WERI-Rb-1 (cell line): ENCODE results near the gene ZNF541.

Experiments used
- DNase-seq: peaks from one replicate; pipeline ENCODE4 v3.0.0-alpha.2; 2020
- H3K27ac ChIP-seq: fragments of 250-450 bp; sonication (Bioruptor Pico); 2 replicates; pipeline ENCODE4 v1.5.1; 2020; ENCODE audit warnings: mild to moderate bottlenecking, moderate library complexity
- H3K27me3 ChIP-seq: fragments of 250-450 bp; sonication (Bioruptor Pico); 2 replicates; pipeline ENCODE4 v1.5.1; 2021; ENCODE audit warnings: mild to moderate bottlenecking, low read depth, moderate library complexity; ENCODE audit not compliant: insufficient read depth, severe bottlenecking
- H3K36me3 ChIP-seq: fragments of 250-450 bp; sonication (Bioruptor Pico); 2 replicates; pipeline ENCODE4 v1.5.1; 2020; ENCODE audit warnings: mild to moderate bottlenecking, moderate library complexity
- H3K4me3 ChIP-seq: 2 replicates; pipeline ENCODE4 v1.5.1; 2011; ENCODE audit warnings: low read depth, mild to moderate bottlenecking, control low read depth, low read length
- H3K9me3 ChIP-seq: fragments of 250-450 bp; sonication (Bioruptor Pico); 2 replicates; pipeline ENCODE4 v1.5.1; 2021; ENCODE audit warnings: mild to moderate bottlenecking, moderate library complexity; ENCODE audit not compliant: severe bottlenecking
- TF ChIP-seq, protein P1 (sequence below): IDR thresholded peaks from 2 replicates; pipeline ENCODE4 v1.5.1; 2011; ENCODE audit warnings: low read depth, mild to moderate bottlenecking, control low read depth, inconsistent platforms, low read length

Gene ZNF541

GRCh38 chr19:47614559-47614958, 41.6 kb upstream of the ZNF541 start:
- TF ChIP-seq, protein P1, sequence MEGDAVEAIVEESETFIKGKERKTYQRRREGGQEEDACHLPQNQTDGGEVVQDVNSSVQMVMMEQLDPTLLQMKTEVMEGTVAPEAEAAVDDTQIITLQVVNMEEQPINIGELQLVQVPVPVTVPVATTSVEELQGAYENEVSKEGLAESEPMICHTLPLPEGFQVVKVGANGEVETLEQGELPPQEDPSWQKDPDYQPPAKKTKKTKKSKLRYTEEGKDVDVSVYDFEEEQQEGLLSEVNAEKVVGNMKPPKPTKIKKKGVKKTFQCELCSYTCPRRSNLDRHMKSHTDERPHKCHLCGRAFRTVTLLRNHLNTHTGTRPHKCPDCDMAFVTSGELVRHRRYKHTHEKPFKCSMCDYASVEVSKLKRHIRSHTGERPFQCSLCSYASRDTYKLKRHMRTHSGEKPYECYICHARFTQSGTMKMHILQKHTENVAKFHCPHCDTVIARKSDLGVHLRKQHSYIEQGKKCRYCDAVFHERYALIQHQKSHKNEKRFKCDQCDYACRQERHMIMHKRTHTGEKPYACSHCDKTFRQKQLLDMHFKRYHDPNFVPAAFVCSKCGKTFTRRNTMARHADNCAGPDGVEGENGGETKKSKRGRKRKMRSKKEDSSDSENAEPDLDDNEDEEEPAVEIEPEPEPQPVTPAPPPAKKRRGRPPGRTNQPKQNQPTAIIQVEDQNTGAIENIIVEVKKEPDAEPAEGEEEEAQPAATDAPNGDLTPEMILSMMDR: no peak

GRCh38 chr19:47614021-47614295, 41.0 kb upstream of the ZNF541 start:
- H3K27me3 ChIP-seq: no peaks in the 10 kb centered on the region
- H3K9me3 ChIP-seq: no peaks in the 10 kb centered on the region
- H3K27ac ChIP-seq: no peak overlapping the region
- TF ChIP-seq, protein P1: no peak
- no peak for DNase-seq
- no peak overlapping the region for H3K4me3 ChIP-seq
- peaks cover 14% of the 10 kb centered on the region for H3K36me3 ChIP-seq

More at GRCh38 chr19:47614559-47614958, 41.6 kb upstream of the ZNF541 start:
- Histone ChIP-seq H3K4me3 (no peak overlapping the region), H3K27ac (no peak overlapping the region), H3K9me3 (no peaks in the 10 kb centered on the region), H3K27me3 (no peaks in the 10 kb centered on the region), H3K36me3 (peaks cover 14% of the 10 kb centered on the region)
- DNase-seq: no peak

- H3K27ac ChIP-seq: no peak overlapping the region
- DNase-seq: no peak
- H3K27me3 ChIP-seq: no peaks in the 10 kb centered on the region
- peaks cover 14% of the 10 kb centered on the region for H3K36me3 ChIP-seq
- TF ChIP-seq, protein P1: no peak
- H3K4me3 ChIP-seq: no peak overlapping the region
- no peaks in the 10 kb centered on the region for H3K9me3 ChIP-seq
Measured at GRCh38 chr19:47613165-47614020, 40.4 kb upstream of the ZNF541 start.

GRCh38 chr19:47610902-47611301, 38.0 kb upstream of the ZNF541 start:
- Histone ChIP-seq H3K36me3 (peaks cover 14% of the 10 kb centered on the region), H3K4me3 (no peak overlapping the region), H3K9me3 (peaks cover 3% of the 10 kb centered on the region), H3K27ac (peak overlapping the region; percentile 83; the same call in 1 of the 2 replicates), H3K27me3 (no peaks in the 10 kb centered on the region)
- no peak for DNase-seq
- TF ChIP-seq, protein P1: no peak

DNA sequence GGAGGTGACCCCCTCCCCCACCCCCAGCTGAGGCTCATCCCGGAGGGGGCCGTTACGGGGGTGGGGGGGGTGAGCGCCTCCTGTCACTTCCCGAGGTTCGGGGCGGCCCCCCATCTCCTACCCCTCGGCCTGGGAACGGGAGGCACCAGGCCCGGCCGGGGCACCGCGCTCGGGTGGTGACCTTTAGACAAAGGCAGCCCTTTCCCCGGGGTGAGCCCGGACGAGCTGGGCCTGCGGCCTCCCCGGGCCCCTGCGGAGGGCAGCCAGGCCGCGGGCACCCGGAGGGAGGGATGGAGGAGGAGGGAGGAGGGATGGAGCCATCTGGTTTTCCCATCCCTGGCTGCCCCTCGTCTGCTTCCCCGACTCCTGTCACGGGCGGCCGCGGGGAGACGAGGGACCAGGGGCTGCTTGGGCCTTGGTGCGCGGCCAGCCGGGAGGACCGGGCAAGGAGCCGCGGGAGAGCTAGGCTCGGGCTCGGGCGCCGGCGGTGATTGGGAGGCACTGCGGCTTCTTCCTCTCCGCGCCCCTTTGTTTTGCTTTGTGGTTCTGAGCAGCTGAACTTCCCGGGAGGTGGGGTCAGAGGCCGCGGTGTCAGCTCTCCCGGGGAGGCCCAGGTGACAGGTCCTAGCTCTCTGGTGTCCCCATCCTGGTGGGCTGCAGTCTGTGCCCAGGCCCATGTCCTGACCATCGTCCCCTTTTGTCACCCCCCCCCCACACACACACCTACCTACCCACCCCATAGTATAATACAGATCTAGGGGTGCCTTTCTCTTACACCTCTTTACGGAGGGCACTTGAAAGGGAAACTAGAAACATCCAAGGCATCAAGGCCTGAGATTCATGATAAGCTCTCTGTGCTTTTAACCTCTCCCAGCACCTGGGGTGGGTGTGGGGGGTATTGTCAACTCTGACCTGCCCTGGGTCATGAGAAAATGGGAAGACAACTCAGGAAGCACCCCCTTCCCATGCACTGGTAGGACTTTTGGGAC, 37.3 kb upstream of the ZNF541 start:
- H3K4me3 ChIP-seq: peak overlapping the region; percentile 51
- DNase-seq: peak; percentile 49
- H3K36me3 ChIP-seq: peaks cover 14% of the 10 kb centered on the region
- no peaks in the 10 kb centered on the region for H3K27me3 ChIP-seq
- TF ChIP-seq, protein P1: no peak
- peak overlapping the region; percentile 83 for H3K27ac ChIP-seq
- peaks cover 3% of the 10 kb centered on the region for H3K9me3 ChIP-seq
